Caco-2 (cell line): Measurements from ENCODE around the gene IFITM5. TPM values are rescaled to one million over a fixed set of nuclear protein-coding genes. Genes with fewer than 3 reads are reported as not detected.

Experiments
- BruUV-seq: library from RNA; stranded (reverse); fragments of 400-500 nt; replicated peaks from 2 replicates; lab custom pipeline; 2021; lab: Mats Ljungman, UMichigan
- CTCF ChIA-PET: fragments of 300-600 bp; sonication (Branson Sonifier 250); formaldehyde crosslinking; loops from one replicate; lab custom pipeline; 2022; ENCODE audit warnings: antibody characterized with exemption; lab: Charles Lee
- POLR2A ChIA-PET: fragments of 300-600 bp; sonication (Branson Sonifier 250); formaldehyde crosslinking; loops from one replicate; lab custom pipeline; 2022; ENCODE audit warnings: antibody characterized with exemption; lab: Charles Lee
- DNase-seq, 2 experiments: peaks; one replicate each; pipeline versions ENCODE4 v3.0.0 to v3.0.0-alpha.2; 2020 to 2022
- H3K27me3 ChIP-seq: replicated peaks from 2 replicates; pipeline ENCODE4 v1.6.0; 2011; ENCODE audit warnings: low read length; ENCODE audit not compliant: control insufficient read depth, insufficient read depth
- H3K36me3 ChIP-seq: 2 replicates; pipeline ENCODE4 v1.5.1; 2011; ENCODE audit warnings: low read length; ENCODE audit not compliant: control insufficient read depth, insufficient read depth
- H3K4me1 ChIP-seq: fragments of 250-450 bp; sonication (Bioruptor Pico); 2 replicates; pipeline ENCODE4 v1.5.1; 2020; ENCODE audit warnings: mild to moderate bottlenecking
- H3K4me3 ChIP-seq: 2 replicates; pipeline ENCODE4 v1.5.1; 2011; ENCODE audit warnings: low read depth, mild to moderate bottlenecking, control low read depth, low read length
- H3K9me3 ChIP-seq: fragments of 250-450 bp; sonication (Bioruptor Pico); 2 replicates; pipeline ENCODE4 v1.5.1; 2020; ENCODE audit warnings: mild to moderate bottlenecking, moderate library complexity
- H3K27ac Mint-ChIP-seq: one replicate; pipeline ENCODE4 v1.8.0; 2022; ENCODE audit warnings: mixed read lengths; ENCODE audit not compliant: unreplicated experiment
- H3K27me3 Mint-ChIP-seq: one replicate; pipeline ENCODE4 v1.8.0; 2022; ENCODE audit warnings: mixed read lengths; ENCODE audit not compliant: insufficient read depth, unreplicated experiment
- H3K36me3 Mint-ChIP-seq: one replicate; pipeline ENCODE4 v1.8.0; 2022; ENCODE audit warnings: mild to moderate bottlenecking, mixed read lengths; ENCODE audit not compliant: insufficient read depth, unreplicated experiment
- H3K4me1 Mint-ChIP-seq: one replicate; pipeline ENCODE4 v1.8.0; 2022; ENCODE audit warnings: low read depth, mixed read lengths; ENCODE audit not compliant: unreplicated experiment
- H3K4me3 Mint-ChIP-seq: one replicate; pipeline ENCODE4 v1.8.0; 2022; ENCODE audit warnings: mild to moderate bottlenecking, moderate library complexity, mixed read lengths; ENCODE audit not compliant: unreplicated experiment
- H3K9me3 Mint-ChIP-seq: one replicate; pipeline ENCODE4 v1.8.0; 2022; ENCODE audit warnings: mixed read lengths; ENCODE audit not compliant: unreplicated experiment
- CTCF ChIP-seq, 2 experiments: fragments of 200-600 bp in 1 of 2; IDR thresholded peaks; 1 replicate in 1 of 2; 2 replicates in 1 of 2; pipeline versions ENCODE4 v1.5.1 to v1.8.0; 2011 to 2022; ENCODE audit warnings: antibody characterized with exemption in 1 of 2, control low read depth in 1 of 2, inconsistent platforms in 1 of 2, low read depth in 1 of 2, low read length in 1 of 2, mild to moderate bottlenecking in 1 of 2, moderate library complexity in 1 of 2; ENCODE audit not compliant: insufficient read depth in 1 of 2, severe bottlenecking in 1 of 2, unreplicated experiment in 1 of 2
- intact Hi-C: fragments of 100-400 bp; cut with micrococcal nuclease; formaldehyde crosslinking; loops from one replicate; pipeline ENCODE4 v1.10.0; 2022; ENCODE audit not compliant: unreplicated experiment
- total RNA-seq: library from RNA; stranded (reverse); gene quantifications from 2 replicates; pipeline ENCODE4 v1.2.3, GENCODE V29; 2022

The IFITM5 gene
- total RNA-seq, 1 experiment from 2014 or later: not detected

DNA sequence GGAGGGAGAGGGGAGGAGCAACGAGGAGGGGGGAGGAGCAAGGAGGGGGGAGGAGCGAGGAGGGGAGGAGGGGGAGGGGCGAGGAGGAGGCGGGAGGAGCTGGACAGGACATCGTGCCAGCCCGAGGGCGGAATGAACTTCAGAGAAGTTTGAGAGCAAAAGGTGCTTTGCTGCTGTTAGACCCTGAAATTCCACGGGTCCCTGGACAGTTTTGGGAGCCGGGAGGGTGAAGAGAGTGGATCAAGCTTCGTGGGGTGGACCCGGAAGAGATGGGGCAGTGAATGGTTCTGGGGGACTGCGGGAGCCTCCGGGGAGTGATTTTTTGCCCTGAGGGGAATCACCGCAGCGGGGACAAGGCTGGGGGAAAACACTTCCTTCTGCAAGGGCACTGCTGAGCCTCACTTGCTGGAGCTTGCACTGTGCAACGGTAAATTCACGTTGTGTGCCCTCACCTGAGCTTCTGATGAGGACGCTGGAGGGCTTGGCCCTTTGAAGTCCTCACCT, 31.8 kb downstream of the IFITM5 start:
- Mint-ChIP-seq H3K4me1 (no peaks in the 10 kb centered on the region), H3K27me3 (peaks cover 3% of the 10 kb centered on the region), H3K27ac (peak overlapping the region; percentile 70), H3K4me3 (peak overlapping the region; percentile 49), H3K9me3 (no peaks in the 10 kb centered on the region), H3K36me3 (peaks cover 6% of the 10 kb centered on the region)
- no peaks in the 10 kb centered on the region for H3K36me3 ChIP-seq
- BruUV-seq: no TSS peak
- ChIA-PET CTCF (interaction anchor here (0.6 kb wide), 1 partner anchor 13 kb away, joined by 3 read pairs; no protein-coding TSS in a partner anchor), POLR2A (no interaction called here)
- DNase-seq: peak in 1 of 2 experiments; percentile 48
- peaks cover 6% of the 10 kb centered on the region for H3K9me3 ChIP-seq
- H3K4me3 ChIP-seq: no peak overlapping the region
- TF ChIP-seq CTCF (IDR thresholded peaks at IDR 0.05; ENCODE audit: insufficient read depth in 1 of 2, low read depth in 1 of 2, low read length in 1 of 2, severe bottlenecking in 1 of 2, unreplicated experiment in 1 of 2): no peak
- intact Hi-C loops: no loop called here
- no peaks in the 10 kb centered on the region for H3K27me3 ChIP-seq
- H3K4me1 ChIP-seq: peaks cover 5% of the 10 kb centered on the region; the same call in 1 of the 2 replicates

DNA sequence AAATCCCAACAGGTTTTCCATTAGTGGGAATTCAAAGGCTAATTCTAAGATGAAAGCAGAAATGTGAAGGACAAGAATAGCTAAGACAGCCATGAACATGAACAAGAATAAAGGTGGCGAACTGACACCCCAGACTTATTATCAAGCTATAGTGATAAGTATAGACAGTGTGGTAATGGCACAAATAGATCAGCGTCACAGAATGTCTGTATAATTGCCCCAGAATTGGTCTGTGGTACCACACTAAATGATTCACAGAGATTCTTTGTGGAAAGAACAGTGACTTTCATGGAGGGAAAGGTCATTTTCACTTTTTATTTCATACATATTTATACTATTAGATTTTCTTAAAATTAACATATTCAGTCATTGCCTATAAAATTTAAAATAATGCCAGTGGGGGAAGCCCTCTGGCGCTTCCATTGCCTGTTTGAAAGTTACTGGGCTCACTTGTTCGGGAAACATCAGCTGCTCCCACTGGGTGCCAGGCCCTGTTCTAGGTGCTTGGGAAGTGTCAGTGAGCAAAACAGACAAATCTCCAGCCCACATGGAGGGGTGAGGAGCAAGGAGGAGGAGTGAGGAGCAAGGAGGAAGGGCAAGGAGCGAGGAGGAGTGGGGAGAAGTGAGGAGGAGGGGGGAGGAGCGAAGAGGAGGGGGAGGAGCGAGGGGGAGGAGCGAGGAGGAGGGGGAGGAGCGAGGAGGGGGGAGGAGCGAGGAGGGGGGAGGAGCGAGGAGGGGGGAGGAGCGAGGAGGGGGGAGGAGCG, 32.5 kb downstream of the IFITM5 start:
- Mint-ChIP-seq H3K4me1 (no peaks in the 10 kb centered on the region), H3K27ac (peak overlapping the region; percentile 70), H3K9me3 (peaks cover 1% of the 10 kb centered on the region), H3K27me3 (peaks cover 3% of the 10 kb centered on the region), H3K4me3 (peak overlapping the region; percentile 49), H3K36me3 (peaks cover 6% of the 10 kb centered on the region)
- Histone ChIP-seq H3K36me3 (no peaks in the 10 kb centered on the region), H3K9me3 (peaks cover 6% of the 10 kb centered on the region), H3K27me3 (no peaks in the 10 kb centered on the region), H3K4me3 (no peak overlapping the region), H3K4me1 (peaks cover 5% of the 10 kb centered on the region; the same call in 1 of the 2 replicates)
- CTCF ChIA-PET: no interaction called here
- intact Hi-C loops: no loop called here
- no peak for TF ChIP-seq CTCF (IDR thresholded peaks at IDR 0.05; ENCODE audit: insufficient read depth in 1 of 2, low read depth in 1 of 2, low read length in 1 of 2, severe bottlenecking in 1 of 2, unreplicated experiment in 1 of 2)
- no TSS peak for BruUV-seq
- POLR2A ChIA-PET: no interaction called here
- DNase-seq: no peak

DNA sequence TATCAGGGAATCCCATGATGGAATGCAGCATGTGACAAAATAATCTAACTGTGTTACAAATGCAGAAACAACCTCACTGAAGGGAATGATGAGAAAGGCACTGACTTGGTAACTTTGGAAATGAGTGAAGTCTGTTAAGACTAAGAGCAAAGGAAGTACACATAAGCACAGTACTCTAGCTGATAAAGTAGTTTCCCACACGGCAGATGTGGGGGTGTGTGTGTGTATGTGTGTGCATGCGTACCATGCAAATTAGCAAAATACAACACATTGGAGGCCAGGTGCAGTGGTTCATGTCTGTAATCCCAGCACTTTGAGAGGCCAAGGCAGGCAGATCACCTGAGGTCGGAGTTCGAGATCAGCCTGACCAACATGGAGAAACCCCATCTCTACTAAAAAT, 37.7 kb downstream of the IFITM5 start:
- POLR2A ChIA-PET: no interaction called here
- no peak for DNase-seq
- Histone ChIP-seq H3K27me3 (no peaks in the 10 kb centered on the region), H3K4me1 (no peaks in the 10 kb centered on the region), H3K9me3 (peaks cover 6% of the 10 kb centered on the region), H3K36me3 (no peaks in the 10 kb centered on the region), H3K4me3 (no peak overlapping the region)
- CTCF ChIA-PET: interaction anchor here (0.6 kb wide), 1 partner anchor 13 kb away, joined by 3 read pairs; no protein-coding TSS in a partner anchor
- Mint-ChIP-seq H3K4me3 (no peak overlapping the region), H3K9me3 (peaks cover 16% of the 10 kb centered on the region), H3K27ac (no peak overlapping the region), H3K4me1 (no peaks in the 10 kb centered on the region), H3K27me3 (no peaks in the 10 kb centered on the region), H3K36me3 (peaks cover 6% of the 10 kb centered on the region)
- intact Hi-C loops: no loop called here
- no peak for TF ChIP-seq CTCF (IDR thresholded peaks at IDR 0.05; ENCODE audit: insufficient read depth in 1 of 2, low read depth in 1 of 2, low read length in 1 of 2, severe bottlenecking in 1 of 2, unreplicated experiment in 1 of 2)
- no TSS peak for BruUV-seq
